Measurements from ENCODE around the gene UHMK1. TPM values are rescaled to one million over a fixed set of nuclear protein-coding genes. Genes with fewer than 3 reads are reported as not detected.

UHMK1 gene
- total RNA-seq, 2 donors from 2014 or later = 29.4 to 38.7 TPM

GRCh38 chr1:162549001-162549400 lies 51.4 kb downstream of the UHMK1 start:
- no peak overlapping the region for H3K27ac ChIP-seq
- DNase-seq (ENCODE audit: low spot score) = no peak
- H3K4me3 ChIP-seq = no peak overlapping the region
- ATAC-seq (ENCODE audit: insufficient number of reproducible peaks, low FRiP score, low read depth) = no peak
- H3K9me3 ChIP-seq = no peaks in the 10 kb centered on the region
- no peaks in the 10 kb centered on the region for H3K27me3 ChIP-seq (replicated peaks; ENCODE audit: insufficient read depth)
- peaks cover 5 to 13% of the 10 kb centered on the region in 2 donors for H3K4me1 ChIP-seq (ENCODE audit: control insufficient read depth in 1 of 2, low read depth in 2 of 2)
- no peak for TF ChIP-seq CTCF (IDR thresholded peaks at IDR 0.05)
- H3K36me3 ChIP-seq = no peaks in the 10 kb centered on the region

GRCh38 chr1:162550925-162551324 lies 53.3 kb downstream of the UHMK1 start:
- no peak overlapping the region for H3K4me3 ChIP-seq
- ATAC-seq (ENCODE audit: insufficient number of reproducible peaks, low FRiP score, low read depth) (no peak), DNase-seq (ENCODE audit: low spot score) (no peak)
- no peak overlapping the region for H3K27ac ChIP-seq
- no peaks in the 10 kb centered on the region for H3K9me3 ChIP-seq
- H3K4me1 ChIP-seq (ENCODE audit: control insufficient read depth in 1 of 2, low read depth in 2 of 2) = peaks cover 5 to 13% of the 10 kb centered on the region in 2 donors
- TF ChIP-seq CTCF (IDR thresholded peaks at IDR 0.05) = no peak
- H3K27me3 ChIP-seq (replicated peaks; ENCODE audit: insufficient read depth) = no peaks in the 10 kb centered on the region
- H3K36me3 ChIP-seq = no peaks in the 10 kb centered on the region

- H3K4me1 ChIP-seq (ENCODE audit: control insufficient read depth in 1 of 2, low read depth in 2 of 2) = peaks cover 5 to 13% of the 10 kb centered on the region in 2 donors
- peak overlapping the region; percentile 51 to 64 for H3K27ac ChIP-seq
- H3K9me3 ChIP-seq = no peaks in the 10 kb centered on the region
- no peaks in the 10 kb centered on the region for H3K27me3 ChIP-seq (replicated peaks; ENCODE audit: insufficient read depth)
- ATAC-seq (ENCODE audit: insufficient number of reproducible peaks, low FRiP score, low read depth) = no peak
- DNase-seq (ENCODE audit: low spot score) = no peak
- no peak overlapping the region for H3K4me3 ChIP-seq
- no peaks in the 10 kb centered on the region for H3K36me3 ChIP-seq
- no peak for TF ChIP-seq CTCF (IDR thresholded peaks at IDR 0.05)
Measured at GRCh38 chr1:162551969-162552683, 54.5 kb downstream of the UHMK1 start.

- peak overlapping the region; percentile 51 to 64 for H3K27ac ChIP-seq
- ATAC-seq (ENCODE audit: insufficient number of reproducible peaks, low FRiP score, low read depth) = no peak
- no peak for DNase-seq (ENCODE audit: low spot score)
- no peaks in the 10 kb centered on the region for H3K27me3 ChIP-seq (replicated peaks; ENCODE audit: insufficient read depth)
- TF ChIP-seq CTCF (IDR thresholded peaks at IDR 0.05) = no peak
- peaks cover 5 to 13% of the 10 kb centered on the region in 2 donors for H3K4me1 ChIP-seq (ENCODE audit: control insufficient read depth in 1 of 2, low read depth in 2 of 2)
- no peak overlapping the region for H3K4me3 ChIP-seq
- H3K36me3 ChIP-seq = no peaks in the 10 kb centered on the region
- no peaks in the 10 kb centered on the region for H3K9me3 ChIP-seq
Measured at GRCh38 chr1:162552684-162553252, 55.1 kb downstream of the UHMK1 start.

- H3K4me1 ChIP-seq (ENCODE audit: control insufficient read depth in 1 of 2, low read depth in 2 of 2) = peaks cover 5 to 13% of the 10 kb centered on the region in 2 donors
- H3K4me3 ChIP-seq = no peak overlapping the region
- no peak overlapping the region for H3K27ac ChIP-seq
- peak; percentile 29 for ATAC-seq (ENCODE audit: insufficient number of reproducible peaks, low FRiP score, low read depth)
- no peaks in the 10 kb centered on the region for H3K9me3 ChIP-seq
- no peaks in the 10 kb centered on the region for H3K27me3 ChIP-seq (replicated peaks; ENCODE audit: insufficient read depth)
- H3K36me3 ChIP-seq = no peaks in the 10 kb centered on the region
- DNase-seq (ENCODE audit: low spot score) = no peak
- TF ChIP-seq CTCF (IDR thresholded peaks at IDR 0.05) = no peak
Measured at GRCh38 chr1:162554258-162554657, 56.6 kb downstream of the UHMK1 start.
